Measurements from ENCODE around the gene TLCD3A. TPM values are rescaled to one million over a fixed set of nuclear protein-coding genes. Genes with fewer than 3 reads are reported as not detected.

TLCD3A gene
- total and polyA plus RNA-seq, 2 donors (not counting 1 experiment from before 2014, with no cell fraction given) = 2.0 to 2.4 TPM

GRCh38 chr17:693791-694638, 38.4 kb upstream of the TLCD3A start:
- Histone ChIP-seq H3K79me2 (ENCODE audit: control insufficient read depth, insufficient read depth, low read length) (no peaks in the 10 kb centered on the region), H3K36me3 (replicated peaks in 1 of 2; ENCODE audit: control extremely low read depth in 1 of 2, control insufficient read depth in 1 of 2, extremely low read depth in 1 of 2, insufficient read depth in 2 of 2, low read length in 1 of 2) (peaks cover 6 to 73% of the 10 kb centered on the region in 2 experiments), H3K4me1 (ENCODE audit: control insufficient read depth in 2 of 2, insufficient read depth in 2 of 2, low read length in 2 of 2) (no peaks in the 10 kb centered on the region), H3K27me3 (replicated peaks in 1 of 4; ENCODE audit: control extremely low read depth in 1 of 4, control insufficient read depth in 3 of 4, insufficient read depth in 4 of 4, low read length in 3 of 4) (no peaks in the 10 kb centered on the region), H4K20me1 (ENCODE audit: control insufficient read depth, insufficient read depth, low read length, poor library complexity, severe bottlenecking) (no peaks in the 10 kb centered on the region), H3K9me3 (ENCODE audit: control extremely low read depth in 1 of 3, control insufficient read depth in 2 of 3, insufficient read depth in 1 of 3, low read length in 2 of 3) (no peaks in the 10 kb centered on the region), H3K9ac (ENCODE audit: low read length) (no peak overlapping the region), H3K27ac (ENCODE audit: low read length in 2 of 2) (no peak overlapping the region), H3K4me3 (ENCODE audit: control extremely low read depth in 1 of 5, extremely low read depth in 1 of 5, insufficient read depth in 1 of 5, low read depth in 2 of 5, low read length in 4 of 5) (no peak overlapping the region), H2AFZ (ENCODE audit: insufficient read depth, low read depth, low read length, poor library complexity, severe bottlenecking) (no peak overlapping the region), H3K4me2 (replicated peaks; ENCODE audit: low read depth, low read length, poor library complexity, severe bottlenecking) (no peak overlapping the region)
- Mint-ChIP-seq H3K27me3 (no peaks in the 10 kb centered on the region), H3K9me3 (ENCODE audit: insufficient read depth) (no peaks in the 10 kb centered on the region), H3K4me3 (no peak overlapping the region), H3K27ac (no peak overlapping the region), H3K4me1 (no peaks in the 10 kb centered on the region)
- intact Hi-C loops (cut with micrococcal nuclease) = no loop called here
- DNase-seq (no peak), ATAC-seq (ENCODE audit: low read depth) (no peak)
- WGBS (ENCODE audit: insufficient coverage) = 97% methylated on average over 12 of the region's 14 CpGs
- TF ChIP-seq EZH2 (IDR thresholded peaks at IDR 0.05; ENCODE audit: borderline replicate concordance, insufficient read depth, low read depth, low read length, poor library complexity, severe bottlenecking) (no peak), CTCF (IDR thresholded peaks at IDR 0.05) (no peak)
- ChIA-PET POLR2A (no interaction called here), CTCF (interaction anchor here (0.5 to 1.1 kb wide), 2 partner anchors 21 to 282 kb away, joined by 3 to 7 read pairs; partner anchors contain the start of gene VPS53)

DNA sequence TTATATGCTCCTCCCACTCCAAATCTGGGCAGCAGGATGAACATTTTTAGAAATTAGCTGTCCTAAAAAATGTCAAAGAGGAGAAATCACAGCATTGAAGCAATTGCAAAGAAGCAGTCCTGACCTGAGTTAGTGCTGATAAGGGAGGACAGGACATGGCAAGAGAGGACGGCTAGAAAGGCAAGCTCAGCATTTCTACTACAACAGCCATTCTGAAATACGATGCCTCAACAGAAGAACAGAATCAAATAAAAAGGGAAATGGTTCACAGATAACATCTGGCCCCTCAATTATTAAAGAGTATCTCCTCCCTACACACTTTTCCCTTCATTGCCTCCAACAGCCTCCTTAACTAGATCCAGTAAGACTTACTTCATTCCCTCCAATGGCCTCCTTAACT, 36.0 kb upstream of the TLCD3A start:
- H3K79me2 ChIP-seq (ENCODE audit: control insufficient read depth, insufficient read depth, low read length) = peaks cover 4% of the 10 kb centered on the region
- no peak overlapping the region for H3K27ac ChIP-seq (ENCODE audit: low read length in 2 of 2)
- no peak overlapping the region for H3K4me3 ChIP-seq (ENCODE audit: control extremely low read depth in 1 of 5, extremely low read depth in 1 of 5, insufficient read depth in 1 of 5, low read depth in 2 of 5, low read length in 4 of 5)
- H3K9ac ChIP-seq (ENCODE audit: low read length) = no peak overlapping the region
- H3K4me3 Mint-ChIP-seq = no peak overlapping the region
- intact Hi-C loops (cut with micrococcal nuclease) = no loop called here
- no peak overlapping the region for H3K4me2 ChIP-seq (replicated peaks; ENCODE audit: low read depth, low read length, poor library complexity, severe bottlenecking)
- no peaks in the 10 kb centered on the region for H3K4me1 ChIP-seq (ENCODE audit: control insufficient read depth in 2 of 2, insufficient read depth in 2 of 2, low read length in 2 of 2)
- 100% methylated on average over 1 of the region's 2 CpGs for WGBS (ENCODE audit: insufficient coverage)
- no peaks in the 10 kb centered on the region for H3K27me3 Mint-ChIP-seq
- no peaks in the 10 kb centered on the region for H4K20me1 ChIP-seq (ENCODE audit: control insufficient read depth, insufficient read depth, low read length, poor library complexity, severe bottlenecking)
- no peaks in the 10 kb centered on the region for H3K4me1 Mint-ChIP-seq
- H3K27me3 ChIP-seq (replicated peaks in 1 of 4; ENCODE audit: control extremely low read depth in 1 of 4, control insufficient read depth in 3 of 4, insufficient read depth in 4 of 4, low read length in 3 of 4) = no peaks in the 10 kb centered on the region
- H2AFZ ChIP-seq (ENCODE audit: insufficient read depth, low read depth, low read length, poor library complexity, severe bottlenecking) = no peak overlapping the region
- CTCF ChIA-PET = interaction anchor here (1.2 kb wide), 1 partner anchor 284 kb away, joined by 6 read pairs; no protein-coding TSS in a partner anchor
- ATAC-seq (ENCODE audit: low read depth) = no peak
- H3K9me3 ChIP-seq (ENCODE audit: control extremely low read depth in 1 of 3, control insufficient read depth in 2 of 3, insufficient read depth in 1 of 3, low read length in 2 of 3) = no peaks in the 10 kb centered on the region
- no peak for TF ChIP-seq CTCF (IDR thresholded peaks at IDR 0.05)
- TF ChIP-seq EZH2 (IDR thresholded peaks at IDR 0.05; ENCODE audit: borderline replicate concordance, insufficient read depth, low read depth, low read length, poor library complexity, severe bottlenecking) = no peak
- no peaks in the 10 kb centered on the region for H3K9me3 Mint-ChIP-seq (ENCODE audit: insufficient read depth)
- DNase-seq = no peak
- H3K27ac Mint-ChIP-seq = no peak overlapping the region
- peaks cover 6 to 57% of the 10 kb centered on the region in 2 experiments for H3K36me3 ChIP-seq (replicated peaks in 1 of 2; ENCODE audit: control extremely low read depth in 1 of 2, control insufficient read depth in 1 of 2, extremely low read depth in 1 of 2, insufficient read depth in 2 of 2, low read length in 1 of 2)
- POLR2A ChIA-PET = no interaction called here

Data from B cell (primary cell).